Transverse colon (tissue), 4 donors: Measurements from ENCODE around the gene GRK3.

Source experiments
- POLR2A ChIP-seq: fragments of 450-650 bp; IDR thresholded peaks from one replicate; pipeline ENCODE4 v1.6.1; 2016; ENCODE audit warnings: antibody characterized with exemption, mild to moderate bottlenecking, moderate library complexity
- POLR2AphosphoS5 ChIP-seq, 3 donors: sonication (generic); formaldehyde crosslinking; IDR thresholded peaks; one replicate each; pipeline ENCODE4 v1.6.1; 2016; ENCODE audit warnings: antibody characterized with exemption in 3 of 3
- TF ChIP-seq, protein P1 (sequence below), 5 experiments: fragments of 200-600 bp in 3 of 5; fragments of 450-650 bp in 2 of 5; sonication (generic) in 3 of 5; IDR thresholded peaks; 1 replicate in 2 of 5; 2 replicates in 3 of 5; pipeline ENCODE4 v1.5.1; 2016 to 2017; ENCODE audit warnings: antibody characterized with exemption in 5 of 5, inconsistent platforms in 3 of 5, mild to moderate bottlenecking in 2 of 5, moderate library complexity in 1 of 5

DNA sequence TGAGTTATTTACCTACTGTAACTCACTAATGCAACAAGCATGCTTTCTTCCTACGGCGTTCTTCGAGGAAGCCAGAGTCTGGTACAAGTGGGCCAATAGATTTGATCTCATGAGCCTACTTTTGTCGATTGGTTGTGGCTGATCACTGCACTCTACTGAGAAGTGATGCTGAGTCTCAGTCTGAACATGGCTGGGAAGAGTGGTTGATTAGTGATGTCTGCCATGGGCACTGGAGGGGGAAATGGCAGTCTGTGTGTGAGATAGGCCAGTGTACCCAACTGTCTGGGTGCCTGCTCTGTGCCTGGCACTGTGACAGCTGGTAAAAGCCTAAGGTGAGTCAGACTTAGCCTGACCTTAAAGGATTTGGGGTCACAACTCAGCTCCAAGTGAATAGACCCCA, 205.9 kb downstream of the GRK3 start:
- TF ChIP-seq, protein P1, sequence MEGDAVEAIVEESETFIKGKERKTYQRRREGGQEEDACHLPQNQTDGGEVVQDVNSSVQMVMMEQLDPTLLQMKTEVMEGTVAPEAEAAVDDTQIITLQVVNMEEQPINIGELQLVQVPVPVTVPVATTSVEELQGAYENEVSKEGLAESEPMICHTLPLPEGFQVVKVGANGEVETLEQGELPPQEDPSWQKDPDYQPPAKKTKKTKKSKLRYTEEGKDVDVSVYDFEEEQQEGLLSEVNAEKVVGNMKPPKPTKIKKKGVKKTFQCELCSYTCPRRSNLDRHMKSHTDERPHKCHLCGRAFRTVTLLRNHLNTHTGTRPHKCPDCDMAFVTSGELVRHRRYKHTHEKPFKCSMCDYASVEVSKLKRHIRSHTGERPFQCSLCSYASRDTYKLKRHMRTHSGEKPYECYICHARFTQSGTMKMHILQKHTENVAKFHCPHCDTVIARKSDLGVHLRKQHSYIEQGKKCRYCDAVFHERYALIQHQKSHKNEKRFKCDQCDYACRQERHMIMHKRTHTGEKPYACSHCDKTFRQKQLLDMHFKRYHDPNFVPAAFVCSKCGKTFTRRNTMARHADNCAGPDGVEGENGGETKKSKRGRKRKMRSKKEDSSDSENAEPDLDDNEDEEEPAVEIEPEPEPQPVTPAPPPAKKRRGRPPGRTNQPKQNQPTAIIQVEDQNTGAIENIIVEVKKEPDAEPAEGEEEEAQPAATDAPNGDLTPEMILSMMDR (IDR thresholded peaks at IDR 0.05) = no peak
- TF ChIP-seq POLR2A (no peak), POLR2AphosphoS5 (IDR thresholded peaks at IDR 0.05) (no peak)
